Panc1 (cell line): Measurements from ENCODE around the gene PANK4. TPM values are rescaled to one million over a fixed set of nuclear protein-coding genes. Genes with fewer than 3 reads are reported as not detected.

Experiments used
- ATAC-seq: fragments of 200-7000 bp; cut with Tn5 transposase; 2 replicates; pipeline ENCODE4 v1.9.1; 2020; ENCODE audit warnings: mild to moderate bottlenecking, moderate library complexity
- BruUV-seq: library from RNA; stranded (reverse); fragments of 400-500 nt; replicated peaks from 2 replicates; lab custom pipeline; 2021; lab: Mats Ljungman, UMichigan
- CTCF ChIA-PET: fragments of 300-600 bp; sonication (Branson Sonifier 250); formaldehyde crosslinking; loops from one replicate; lab custom pipeline; 2022; ENCODE audit warnings: antibody characterized with exemption; lab: Charles Lee
- POLR2A ChIA-PET: fragments of 300-600 bp; sonication (Branson Sonifier 250); formaldehyde crosslinking; loops from one replicate; lab custom pipeline; 2022; ENCODE audit warnings: antibody characterized with exemption; lab: Charles Lee
- DNase-seq: peaks from one replicate; pipeline ENCODE4 v3.0.0-alpha.2; 2010; ENCODE audit warnings: low read depth, low spot score
- H3K27ac ChIP-seq: 2 replicates; pipeline ENCODE4 v1.5.1; 2011; ENCODE audit warnings: mild to moderate bottlenecking, low read length, inconsistent platforms
- H3K27me3 ChIP-seq: fragments of 200-500 bp; sonication (Bioruptor generic); 2 replicates; pipeline ENCODE4 v1.6.0; 2014; ENCODE audit warnings: low read length, inconsistent platforms; ENCODE audit not compliant: control insufficient read depth, insufficient read depth
- H3K36me3 ChIP-seq: fragments of 200-500 bp; sonication (Bioruptor generic); 2 replicates; pipeline ENCODE4 v1.5.1; 2014; ENCODE audit warnings: inconsistent platforms, mild to moderate bottlenecking, low read length, moderate library complexity; ENCODE audit not compliant: control insufficient read depth, insufficient read depth
- H3K4me1 ChIP-seq: 2 replicates; pipeline ENCODE4 v1.5.1; 2011; ENCODE audit warnings: inconsistent platforms, mild to moderate bottlenecking, low read length, moderate library complexity; ENCODE audit not compliant: control insufficient read depth, insufficient read depth
- H3K4me3 ChIP-seq, 2 experiments: 2 replicates each; pipeline ENCODE4 v1.5.1; 2011 to 2012; ENCODE audit warnings: low read depth in 2 of 2, low read length in 2 of 2, mild to moderate bottlenecking in 2 of 2, inconsistent platforms in 1 of 2, moderate library complexity in 1 of 2
- H3K9me3 ChIP-seq: fragments of 200-500 bp; sonication (Bioruptor generic); 2 replicates; pipeline ENCODE4 v1.5.1; 2014; ENCODE audit warnings: low read depth, mild to moderate bottlenecking, inconsistent platforms, low read length, moderate library complexity; ENCODE audit not compliant: control insufficient read depth, insufficient read depth
- CTCF ChIP-seq: fragments of 450-650 bp; IDR thresholded peaks from 2 replicates; pipeline ENCODE4 v1.5.1; 2017; ENCODE audit warnings: mild to moderate bottlenecking
- POLR2AphosphoS5 ChIP-seq: IDR thresholded peaks from 2 replicates; pipeline ENCODE4 v1.6.1; 2012; ENCODE audit warnings: mild to moderate bottlenecking, low read depth, low read length, moderate library complexity
- REST ChIP-seq, 2 experiments: IDR thresholded peaks; 2 replicates each; pipeline ENCODE4 v1.6.1; 2011 to 2012; ENCODE audit warnings: low read depth in 2 of 2, control low read depth in 1 of 2, low read length in 1 of 2, mild to moderate bottlenecking in 1 of 2, moderate library complexity in 1 of 2; ENCODE audit not compliant: insufficient read depth in 1 of 2
- SIN3A ChIP-seq: IDR thresholded peaks from 2 replicates; pipeline ENCODE4 v1.6.1; 2012; ENCODE audit warnings: low read depth, mild to moderate bottlenecking, low read length, moderate library complexity, borderline replicate concordance; ENCODE audit not compliant: insufficient read depth
- TCF7L2 ChIP-seq: IDR thresholded peaks from 2 replicates; pipeline ENCODE4 v1.6.1; 2011; ENCODE audit warnings: mild to moderate bottlenecking, low read depth, low read length, inconsistent platforms
- in situ Hi-C: cut with HindIII; loops from 2 replicates; pipeline ENCODE4 v1.10.0; 2016; ENCODE audit warnings: low sequenced_read_pairs, low pct_unique_long_range_greater_than_20kb
- intact Hi-C: fragments of 100-400 bp; cut with micrococcal nuclease; formaldehyde crosslinking; loops from one replicate; pipeline ENCODE4 v1.10.0; 2022; ENCODE audit not compliant: unreplicated experiment
- total RNA-seq: library from RNA; stranded (reverse); gene quantifications from one replicate; pipeline ENCODE4 v1.2.1, GENCODE V29; 2021; ENCODE audit not compliant: unreplicated experiment

The PANK4 gene
- total RNA-seq, 1 experiment from 2014 or later: 35.9 TPM

DNA sequence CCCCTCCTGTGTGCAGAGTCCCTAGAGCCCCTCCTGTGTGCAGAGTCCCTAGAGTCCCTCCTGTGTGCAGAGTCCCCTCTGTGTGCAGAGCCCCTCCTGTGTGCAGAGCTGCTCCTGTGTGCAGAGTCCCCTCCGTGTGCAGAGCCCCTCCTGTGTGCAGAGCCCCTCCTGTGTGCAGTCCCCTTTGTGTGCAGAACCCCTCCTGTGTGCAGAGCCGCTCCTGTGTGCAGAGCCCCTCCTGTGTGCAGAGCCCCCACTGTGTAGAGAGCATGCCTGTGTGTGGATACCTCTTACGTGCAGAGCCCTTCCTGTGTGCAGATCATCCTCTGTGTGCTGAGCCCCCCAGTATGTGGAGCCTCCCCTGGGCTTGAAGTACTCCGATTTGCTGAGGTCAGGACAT lies 12.0 kb upstream of the PANK4 start:
- no peak overlapping the region for H3K27ac ChIP-seq
- intact Hi-C loops: no loop called here
- ATAC-seq (no peak), DNase-seq (no peak)
- no peaks in the 10 kb centered on the region for H3K27me3 ChIP-seq
- no peaks in the 10 kb centered on the region for H3K9me3 ChIP-seq
- H3K4me1 ChIP-seq: peaks cover 47% of the 10 kb centered on the region
- H3K4me3 ChIP-seq: no peak overlapping the region
- no peak for TF ChIP-seq TCF7L2
- no peak for TF ChIP-seq SIN3A
- TF ChIP-seq CTCF: no peak
- TF ChIP-seq REST (IDR thresholded peaks at IDR 0.05; ENCODE audit: insufficient read depth in 1 of 2, low read depth in 2 of 2, low read length in 1 of 2): no peak
- no peak for TF ChIP-seq POLR2AphosphoS5
- in situ Hi-C loops: no loop called here
- no peaks in the 10 kb centered on the region for H3K36me3 ChIP-seq
- CTCF ChIA-PET: interaction anchor here (0.7 kb wide), 1 partner anchor 9 kb away, joined by 3 read pairs; no protein-coding TSS in a partner anchor
- no TSS peak for BruUV-seq
- POLR2A ChIA-PET: no interaction called here

DNA sequence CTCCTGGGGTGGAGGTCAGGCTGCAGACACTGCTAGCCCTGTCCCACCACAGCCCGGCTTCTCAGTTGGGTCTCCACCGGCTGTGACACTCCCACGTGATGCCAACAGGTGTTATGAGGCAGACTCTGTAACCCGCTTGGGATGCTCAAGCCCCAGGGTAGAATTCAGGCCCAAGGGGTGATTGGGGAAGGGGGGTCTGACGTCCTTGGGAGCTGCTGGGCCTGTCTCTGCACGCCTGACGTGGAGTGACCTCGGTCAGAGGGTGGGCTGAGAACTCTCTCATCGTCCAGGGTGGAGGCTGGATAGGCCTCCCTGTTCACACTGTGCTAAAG lies 11.4 kb upstream of the PANK4 start:
- CTCF ChIA-PET: interaction anchor here (0.7 kb wide), 1 partner anchor 10 kb away, joined by 3 read pairs; no protein-coding TSS in a partner anchor
- BruUV-seq: no TSS peak

More for the DNA sequence above, 11.4 kb upstream of the PANK4 start:
- Histone ChIP-seq H3K36me3 (no peaks in the 10 kb centered on the region), H3K4me1 (peaks cover 44% of the 10 kb centered on the region), H3K27ac (no peak overlapping the region), H3K4me3 (no peak overlapping the region), H3K27me3 (no peaks in the 10 kb centered on the region), H3K9me3 (no peaks in the 10 kb centered on the region)
- POLR2A ChIA-PET: no interaction called here
- intact Hi-C loops (no loop called here), in situ Hi-C loops (no loop called here)
- DNase-seq (no peak), ATAC-seq (no peak)
- TF ChIP-seq CTCF (no peak), REST (IDR thresholded peaks at IDR 0.05; ENCODE audit: insufficient read depth in 1 of 2, low read depth in 2 of 2, low read length in 1 of 2) (no peak), TCF7L2 (no peak), SIN3A (no peak), POLR2AphosphoS5 (no peak)
